OCI-LY1 (cell line): ENCODE data around the gene SEPTIN2.

Experiments
- CTCF ChIP-seq: fragments of 200-600 bp; sonication (generic), shearing (Covaris generic); IDR thresholded peaks from 2 replicates; pipeline ENCODE4 v1.5.1; 2017; ENCODE audit warnings: mild to moderate bottlenecking, antibody characterized with exemption, low read length, moderate library complexity, mixed read lengths
- EZH2 ChIP-seq: fragments of 200-600 bp; sonication (generic), shearing (Covaris generic); IDR thresholded peaks from 2 replicates; pipeline ENCODE4 v1.8.0; 2017; ENCODE audit warnings: borderline replicate concordance, mixed run types, mild to moderate bottlenecking, antibody characterized with exemption, low read length, moderate library complexity, mixed read lengths

GRCh38 chr2:241378816-241379215 lies 63.1 kb downstream of the SEPTIN2 start:
- TF ChIP-seq CTCF (no peak), EZH2 (no peak)
